ENCODE measurements around the gene KIFC3.
"Not testable (repeated sequence)": the region's sequence is repeated elsewhere in the genome, so short reads cannot be mapped to it uniquely, and the experiment has no call there.

Gene KIFC3

DNA sequence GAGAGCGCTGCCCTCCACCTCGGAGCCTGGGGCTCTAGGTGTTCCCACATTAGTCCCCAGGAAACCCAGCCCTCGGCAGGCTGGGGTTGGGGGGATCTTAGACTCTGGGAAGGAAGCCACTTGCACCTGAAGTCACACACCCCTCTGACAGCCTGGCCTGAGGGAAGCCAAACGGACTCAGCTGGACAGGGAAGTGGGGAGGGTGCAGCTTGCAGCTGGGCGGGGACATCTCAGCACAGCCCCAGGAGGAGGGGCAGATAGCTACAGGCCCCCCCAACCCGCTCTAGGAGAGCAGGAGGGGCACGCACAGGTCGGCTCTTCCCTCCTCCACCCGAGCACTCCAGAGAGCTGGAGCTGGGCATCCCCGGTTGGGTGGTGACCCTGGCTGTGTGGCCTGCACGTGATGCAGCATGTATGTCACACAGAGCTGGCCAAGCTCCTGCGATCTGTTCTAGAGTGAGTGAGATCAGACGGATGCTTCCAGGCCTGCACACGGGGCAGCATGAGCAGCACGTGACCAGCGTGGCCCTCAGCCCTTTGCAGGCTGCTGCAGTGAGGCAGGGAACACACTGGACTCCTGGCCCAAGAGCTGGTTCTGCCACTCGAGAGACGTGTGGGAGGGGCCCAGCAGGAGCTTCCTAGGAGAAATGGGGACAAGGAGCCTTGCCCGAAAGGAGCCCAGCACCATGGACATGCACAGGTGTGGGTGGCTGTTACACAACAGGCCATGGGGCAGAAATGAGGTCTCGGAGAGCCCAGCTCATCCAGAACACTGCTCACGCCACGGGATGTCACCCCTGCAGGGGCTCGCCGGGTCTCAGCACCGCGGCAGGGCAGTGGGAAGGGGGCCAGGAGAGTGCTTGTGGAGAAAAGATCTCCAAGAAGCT, 15.4 kb downstream of the KIFC3 start:
- no peak for DNase-seq (ENCODE audit: low read depth, low spot score)

- DNase-seq (ENCODE audit: low read depth, low spot score), result no peak
Observed at GRCh38 chr16:57785924-57786323, 16.4 kb downstream of the KIFC3 start.

- no peak for DNase-seq (ENCODE audit: low read depth, low spot score)
Observed at GRCh38 chr16:57785385-57785784, 16.9 kb downstream of the KIFC3 start.

DNA sequence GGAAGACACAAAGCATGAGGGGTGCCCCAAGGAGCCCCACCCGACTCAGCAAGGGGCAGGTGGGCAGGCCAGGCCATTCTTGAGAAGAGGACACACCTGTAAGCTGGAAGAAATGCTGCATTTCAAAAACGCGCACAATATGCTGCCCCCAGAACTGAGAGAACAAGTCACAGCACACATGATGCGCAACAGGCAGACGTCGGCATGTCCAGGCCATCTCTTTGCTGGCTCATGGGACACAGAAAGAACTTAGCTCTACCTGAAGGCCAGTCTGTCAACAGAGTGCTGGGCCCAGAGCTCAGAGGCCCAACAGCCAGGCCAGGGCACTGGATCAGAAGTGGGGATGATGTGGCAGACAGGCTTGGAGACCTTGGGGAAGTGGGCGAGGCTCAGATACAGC, 18.0 kb downstream of the KIFC3 start:
- DNase-seq (ENCODE audit: low read depth, low spot score), result no peak

DNA sequence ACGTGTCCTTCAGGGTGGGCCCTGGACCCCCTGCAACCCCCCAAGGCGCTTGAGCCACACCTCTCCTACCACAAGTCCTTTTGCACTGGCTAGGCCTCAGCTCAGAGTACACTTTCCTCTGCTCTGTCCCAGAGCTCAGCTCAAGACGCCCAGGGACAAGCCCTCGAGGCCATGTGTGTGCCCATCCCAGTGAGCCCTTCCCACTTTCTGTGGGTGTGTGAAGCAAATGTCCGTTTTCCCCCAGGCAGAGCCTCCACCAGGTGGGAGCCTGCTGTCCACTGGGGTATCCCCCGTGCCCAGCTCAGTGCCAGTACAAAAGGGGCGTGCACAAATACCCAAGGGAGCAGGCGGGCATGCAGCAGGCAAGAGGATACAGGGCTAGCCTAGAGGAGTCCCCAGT, 18.4 kb downstream of the KIFC3 start:
- no peak for DNase-seq (ENCODE audit: low read depth, low spot score)

- no peak for DNase-seq (ENCODE audit: low read depth, low spot score)
Observed at GRCh38 chr16:57783116-57783515, 19.2 kb downstream of the KIFC3 start.

DNA sequence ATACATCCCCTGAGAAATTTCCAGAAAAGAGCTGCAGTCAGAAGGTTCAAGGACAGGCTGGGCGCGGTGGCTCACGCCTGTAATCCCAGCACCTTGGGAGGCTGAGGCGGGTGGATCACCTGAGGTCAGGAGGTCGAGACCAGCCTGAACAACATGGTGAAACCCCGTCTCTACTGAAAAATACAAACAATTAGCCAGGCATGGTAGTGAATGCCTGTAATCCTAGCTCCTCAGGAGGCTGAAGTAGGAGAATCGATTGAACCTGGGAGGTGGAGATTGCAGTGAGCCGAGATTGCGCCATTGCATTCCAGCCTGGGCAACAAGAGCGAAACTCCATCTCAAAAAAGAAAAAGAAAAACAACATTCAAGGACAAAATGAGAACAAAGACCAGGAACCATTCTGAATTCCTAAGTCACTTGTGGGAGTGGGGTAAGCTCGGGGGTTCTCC, 19.7 kb downstream of the KIFC3 start:
- not testable (repeated sequence) for DNase-seq (ENCODE audit: low read depth, low spot score)

DNA sequence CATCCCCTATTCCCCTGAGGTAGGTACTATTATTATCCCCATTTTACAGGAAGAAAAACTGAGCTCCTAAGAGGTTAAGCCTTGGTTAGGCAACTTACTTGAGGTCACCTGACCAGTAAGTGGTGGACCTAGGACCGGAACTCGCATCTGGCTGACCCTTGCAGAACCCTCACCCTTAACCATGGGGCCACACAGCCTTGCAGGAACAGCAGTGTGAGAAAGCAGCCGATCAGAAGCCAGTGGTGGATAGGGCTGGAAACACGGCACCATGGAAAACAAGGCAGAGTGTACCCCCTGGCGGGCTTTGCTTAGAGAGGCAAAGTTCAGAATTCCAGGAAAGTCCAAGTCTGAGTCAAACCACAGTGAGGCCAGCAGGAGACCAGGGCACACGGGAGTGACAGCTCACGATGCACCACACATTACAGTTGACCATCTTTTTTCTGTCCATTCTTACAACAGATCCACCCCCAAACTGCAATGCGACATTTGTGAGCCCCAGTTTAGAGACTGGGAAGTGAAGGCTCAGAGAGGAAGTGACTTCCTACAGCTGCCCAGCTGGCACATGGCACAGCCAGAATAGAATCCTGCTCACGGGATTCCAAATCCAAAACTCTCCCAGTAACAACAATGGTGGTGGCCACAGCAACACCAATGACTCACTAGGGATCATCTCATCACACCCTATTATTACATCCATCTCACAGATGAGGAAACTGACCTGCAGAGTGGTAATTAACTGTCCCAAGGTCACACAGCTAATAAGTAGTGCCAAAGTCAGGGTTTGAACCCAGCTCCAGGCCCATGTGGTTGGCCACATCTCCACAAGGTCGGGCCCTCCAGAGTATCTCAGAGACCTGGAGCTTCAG, 20.3 kb downstream of the KIFC3 start:
- DNase-seq (ENCODE audit: low read depth, low spot score), result peak; percentile 88

DNA sequence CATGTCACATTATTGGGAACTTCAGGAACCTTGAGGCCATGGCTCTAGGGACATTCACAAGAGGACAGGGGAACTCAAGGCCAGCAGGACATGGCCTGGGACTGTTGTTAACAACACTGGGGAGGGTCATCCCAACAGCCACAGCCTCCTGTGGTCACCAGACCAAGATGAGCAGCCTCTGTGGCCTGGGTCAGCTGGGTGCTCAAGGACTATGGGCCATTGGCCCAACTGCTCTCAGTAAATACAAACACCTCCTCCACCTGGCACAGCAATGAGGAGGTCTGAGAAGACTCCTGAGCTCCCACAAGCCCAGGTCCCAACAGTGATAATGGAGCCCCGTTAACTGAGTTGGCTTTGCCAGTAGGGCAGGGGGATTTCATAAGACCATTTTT, 20.9 kb downstream of the KIFC3 start:
- no peak for DNase-seq (ENCODE audit: low read depth, low spot score)

DNA sequence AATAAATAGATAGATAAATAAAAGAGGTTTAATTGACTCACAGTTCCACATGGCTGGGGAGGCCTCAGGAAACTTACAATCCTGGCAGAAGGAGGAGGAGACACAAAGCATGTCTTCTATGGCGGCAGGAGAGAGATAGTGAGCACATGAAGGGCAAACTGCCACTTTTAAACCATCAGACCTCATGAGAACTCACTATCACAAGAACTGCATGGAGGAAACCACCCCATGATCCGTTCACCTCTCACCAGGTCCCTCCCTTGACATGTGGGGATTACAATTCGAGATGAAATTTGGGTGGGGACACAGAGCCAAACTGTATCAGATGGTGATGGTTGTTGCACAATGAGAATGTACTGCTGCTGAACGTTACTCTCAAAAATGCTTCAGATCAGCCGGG, 22.5 kb downstream of the KIFC3 start:
- DNase-seq (ENCODE audit: low read depth, low spot score), result not testable (repeated sequence)

DNA sequence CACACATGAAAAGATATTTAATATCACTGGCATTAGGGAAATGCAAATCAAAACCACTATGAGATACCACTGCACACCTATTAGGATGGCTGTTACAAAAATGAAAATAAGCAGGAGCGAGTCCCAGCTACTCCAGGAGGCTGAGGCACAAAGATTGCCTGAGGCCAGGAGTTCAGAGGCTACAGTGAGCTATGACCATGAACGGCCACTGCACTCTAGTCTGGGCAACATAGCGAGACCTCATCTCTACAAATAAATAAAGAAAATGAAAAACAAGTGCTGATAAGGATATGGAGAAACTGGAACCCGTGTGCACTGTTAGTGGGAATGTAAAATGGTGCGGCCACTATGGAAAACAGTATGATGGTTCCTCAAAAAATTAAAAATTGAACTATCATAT, 23.6 kb downstream of the KIFC3 start:
- DNase-seq (ENCODE audit: low read depth, low spot score), result no peak

GRCh38 chr16:57775661-57776469, 26.4 kb downstream of the KIFC3 start:
- peak; percentile 41 for DNase-seq (ENCODE audit: low read depth, low spot score)

DNA sequence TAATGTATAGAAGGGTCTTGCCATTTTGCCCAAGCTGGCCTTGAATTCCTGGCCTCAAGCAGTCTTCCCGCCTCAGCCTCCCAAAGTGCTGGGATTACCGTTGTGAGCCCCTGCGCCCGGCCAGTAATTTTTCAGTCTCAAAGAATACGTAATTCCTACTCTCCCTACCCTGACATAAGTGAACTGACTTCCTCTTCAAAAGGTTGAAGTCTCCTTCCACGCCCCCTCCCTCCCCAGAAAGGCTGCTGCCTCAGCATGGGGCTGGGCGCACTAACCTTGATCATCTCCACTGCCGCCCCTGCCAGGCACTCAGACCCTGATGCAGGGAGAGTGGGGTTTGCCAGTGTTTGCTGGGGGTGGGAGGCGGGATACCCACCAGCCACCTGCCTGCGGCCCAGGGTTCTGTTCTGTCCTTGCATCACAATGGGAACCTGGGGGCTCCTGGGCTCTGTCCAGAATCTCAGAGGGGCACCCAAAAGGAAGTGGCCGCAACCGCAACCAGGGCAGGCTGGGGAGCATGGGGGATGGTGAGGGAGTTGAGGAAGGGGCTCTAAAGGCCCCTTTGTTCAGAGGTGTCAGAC, 27.5 kb downstream of the KIFC3 start:
- no peak for DNase-seq (ENCODE audit: low read depth, low spot score)

- no peak for DNase-seq (ENCODE audit: low read depth, low spot score)
Observed at GRCh38 chr16:57773655-57774295, 28.5 kb downstream of the KIFC3 start.

- DNase-seq (ENCODE audit: low read depth, low spot score), result no peak
Observed at GRCh38 chr16:57773019-57773418, 29.3 kb downstream of the KIFC3 start.

- DNase-seq (ENCODE audit: low read depth, low spot score), result no peak
Observed at GRCh38 chr16:57771141-57771785, 31.0 kb downstream of the KIFC3 start.

DNA sequence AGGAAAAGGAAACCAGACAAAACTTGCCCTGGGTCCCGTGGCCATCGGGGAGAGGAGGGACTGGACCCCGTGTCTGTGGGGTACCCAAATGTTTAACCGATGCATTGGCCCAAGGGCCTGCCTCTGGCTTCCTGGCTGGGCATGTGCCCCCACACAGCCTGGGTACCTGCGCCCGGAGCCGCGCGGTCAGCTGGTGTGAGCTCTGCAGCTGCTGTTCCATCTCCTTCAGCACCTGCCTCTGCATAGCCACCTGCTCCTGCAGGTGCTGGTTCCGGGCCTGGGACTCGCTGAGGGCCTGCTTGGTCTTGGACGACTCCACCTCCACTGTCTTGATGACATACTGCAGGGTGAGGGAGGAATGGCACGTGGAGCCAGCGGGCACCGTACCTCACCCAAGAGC, 31.9 kb downstream of the KIFC3 start:
- no peak for DNase-seq (ENCODE audit: low read depth, low spot score)

GRCh38 chr16:57769541-57770145, 32.6 kb downstream of the KIFC3 start:
- DNase-seq (ENCODE audit: low read depth, low spot score), result no peak

- DNase-seq (ENCODE audit: low read depth, low spot score), result no peak
Observed at GRCh38 chr16:57766714-57767348, 35.5 kb downstream of the KIFC3 start.

Measured in smooth muscle cell of the brain vasculature (primary cell).